NCI-H1436 treated with DMSO at 0.1 percent for 48 hours (cell line): ENCODE data around the gene WNT1.
A peak's percentile ranks its signal among the peaks of the same experiment; 100 is the strongest.

Source experiments
- DNase-seq: peaks from one replicate; lab custom pipeline; 2025; lab: John Stamatoyannopoulos, UW

The WNT1 gene

GRCh38 chr12:48980953-48981756 is 3.0 kb downstream of the WNT1 start:
- DNase-seq = no peak

GRCh38 chr12:48981757-48982157 is 3.6 kb downstream of the WNT1 start:
- no peak for DNase-seq

- DNase-seq = no peak
Measured at GRCh38 chr12:48982397-48983080, 4.4 kb downstream of the WNT1 start.

GRCh38 chr12:48985475-48985897 is 7.4 kb downstream of the WNT1 start:
- DNase-seq = no peak

GRCh38 chr12:48985901-48986300 is 7.8 kb downstream of the WNT1 start:
- DNase-seq = no peak

GRCh38 chr12:48986720-48987291 is 8.7 kb downstream of the WNT1 start:
- no peak for DNase-seq

GRCh38 chr12:48988030-48988649 is 10.0 kb downstream of the WNT1 start:
- DNase-seq = no peak

- DNase-seq = peak; percentile 54
Measured at GRCh38 chr12:48990552-48990951, 12.4 kb downstream of the WNT1 start.

- DNase-seq = no peak
Measured at GRCh38 chr12:48991247-48992050, 13.3 kb downstream of the WNT1 start.

- no peak for DNase-seq
Measured at GRCh38 chr12:48993787-48994186, 15.7 kb downstream of the WNT1 start.

GRCh38 chr12:48994224-48995085 is 16.3 kb downstream of the WNT1 start:
- no peak for DNase-seq

- DNase-seq = no peak
Measured at GRCh38 chr12:48995086-48995879, 17.2 kb downstream of the WNT1 start.

GRCh38 chr12:48996794-48997718 is 18.9 kb downstream of the WNT1 start:
- DNase-seq = no peak

GRCh38 chr12:48997719-48998496 is 19.8 kb downstream of the WNT1 start:
- DNase-seq = no peak

- no peak for DNase-seq
Measured at GRCh38 chr12:48998497-48999353, 20.6 kb downstream of the WNT1 start.

- DNase-seq = no peak
Measured at GRCh38 chr12:48999371-49000131, 21.4 kb downstream of the WNT1 start, which contains the start of gene DDN. Gene DDN (minus strand): TSS chr12:48999375. CDS start chr12:48999287, 88 bp downstream.
